Measurements from ENCODE around the gene SLC6A7.
"Not testable (repeated sequence)": the region's sequence is repeated elsewhere in the genome, so short reads cannot be mapped to it uniquely, and the experiment has no call there.

Gene SLC6A7

GRCh38 chr5:150219142-150219541 is 29.3 kb downstream of the SLC6A7 start:
- DNase-seq (ENCODE audit: low spot score) = peak; percentile 67

- DNase-seq (ENCODE audit: low spot score) = no peak
Measured at GRCh38 chr5:150219861-150220260, 30.0 kb downstream of the SLC6A7 start.

GRCh38 chr5:150221471-150221870 is 31.6 kb downstream of the SLC6A7 start:
- DNase-seq (ENCODE audit: low spot score) = no peak

GRCh38 chr5:150222906-150223305 is 33.0 kb downstream of the SLC6A7 start:
- DNase-seq (ENCODE audit: low spot score) = no peak

- no peak for DNase-seq (ENCODE audit: low spot score)
Measured at GRCh38 chr5:150223474-150223873, 33.6 kb downstream of the SLC6A7 start.

- no peak for DNase-seq (ENCODE audit: low spot score)
Measured at GRCh38 chr5:150224483-150225027, 34.7 kb downstream of the SLC6A7 start.

- no peak for DNase-seq (ENCODE audit: low spot score)
Measured at GRCh38 chr5:150227036-150227435, 37.2 kb downstream of the SLC6A7 start.

- no peak for DNase-seq (ENCODE audit: low spot score)
Measured at GRCh38 chr5:150227606-150228273, 37.9 kb downstream of the SLC6A7 start.

GRCh38 chr5:150229571-150229970 is 39.7 kb downstream of the SLC6A7 start:
- no peak for DNase-seq (ENCODE audit: low spot score)

GRCh38 chr5:150230842-150231241 is 41.0 kb downstream of the SLC6A7 start:
- no peak for DNase-seq (ENCODE audit: low spot score)

GRCh38 chr5:150233706-150234105 is 43.8 kb downstream of the SLC6A7 start:
- DNase-seq (ENCODE audit: low spot score) = not testable (repeated sequence)

- DNase-seq (ENCODE audit: low spot score) = no peak
Measured at GRCh38 chr5:150234576-150235499, 45.0 kb downstream of the SLC6A7 start.

- no peak for DNase-seq (ENCODE audit: low spot score)
Measured at GRCh38 chr5:150235500-150235854, 45.6 kb downstream of the SLC6A7 start.

GRCh38 chr5:150236313-150236712 is 46.5 kb downstream of the SLC6A7 start:
- no peak for DNase-seq (ENCODE audit: low spot score)

GRCh38 chr5:150236981-150237754 is 47.3 kb downstream of the SLC6A7 start:
- no peak for DNase-seq (ENCODE audit: low spot score)

GRCh38 chr5:150238646-150239045 is 48.8 kb downstream of the SLC6A7 start:
- DNase-seq (ENCODE audit: low spot score) = no peak

- no peak for DNase-seq (ENCODE audit: low spot score)
Measured at GRCh38 chr5:150239099-150239793, 49.4 kb downstream of the SLC6A7 start.

- DNase-seq (ENCODE audit: low spot score) = no peak
Measured at GRCh38 chr5:150239794-150240122, 49.9 kb downstream of the SLC6A7 start.

GRCh38 chr5:150241298-150242160 is 51.7 kb downstream of the SLC6A7 start:
- no peak for DNase-seq (ENCODE audit: low spot score)

- no peak for DNase-seq (ENCODE audit: low spot score)
Measured at GRCh38 chr5:150242251-150242894, 52.5 kb downstream of the SLC6A7 start.
